ENCODE measurements around the gene MS4A15.
"Not testable (repeated sequence)": the region's sequence is repeated elsewhere in the genome, so short reads cannot be mapped to it uniquely, and the experiment has no call there.

MS4A15 gene

DNA sequence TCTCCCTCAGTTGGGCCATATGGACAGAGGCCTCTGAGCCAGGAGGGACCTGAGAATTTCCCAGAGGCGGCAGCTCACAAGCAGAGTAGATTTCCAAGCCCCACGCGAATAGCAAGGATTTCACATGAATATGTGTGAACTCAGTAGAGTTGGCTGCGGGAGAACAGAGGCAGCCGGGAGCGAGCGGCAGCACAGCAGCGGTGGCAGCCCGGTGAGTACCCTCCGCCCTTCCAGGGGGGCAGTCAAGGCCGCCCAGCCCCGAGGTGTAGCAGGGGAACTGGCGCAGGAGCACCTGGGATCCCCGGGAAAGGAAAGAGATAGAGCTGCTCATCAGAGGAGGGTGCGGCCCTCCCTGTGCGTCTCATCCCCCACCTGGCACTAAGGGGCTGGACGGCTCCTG, 8.4 kb upstream of the MS4A15 start:
- TF ChIP-seq, protein P1, sequence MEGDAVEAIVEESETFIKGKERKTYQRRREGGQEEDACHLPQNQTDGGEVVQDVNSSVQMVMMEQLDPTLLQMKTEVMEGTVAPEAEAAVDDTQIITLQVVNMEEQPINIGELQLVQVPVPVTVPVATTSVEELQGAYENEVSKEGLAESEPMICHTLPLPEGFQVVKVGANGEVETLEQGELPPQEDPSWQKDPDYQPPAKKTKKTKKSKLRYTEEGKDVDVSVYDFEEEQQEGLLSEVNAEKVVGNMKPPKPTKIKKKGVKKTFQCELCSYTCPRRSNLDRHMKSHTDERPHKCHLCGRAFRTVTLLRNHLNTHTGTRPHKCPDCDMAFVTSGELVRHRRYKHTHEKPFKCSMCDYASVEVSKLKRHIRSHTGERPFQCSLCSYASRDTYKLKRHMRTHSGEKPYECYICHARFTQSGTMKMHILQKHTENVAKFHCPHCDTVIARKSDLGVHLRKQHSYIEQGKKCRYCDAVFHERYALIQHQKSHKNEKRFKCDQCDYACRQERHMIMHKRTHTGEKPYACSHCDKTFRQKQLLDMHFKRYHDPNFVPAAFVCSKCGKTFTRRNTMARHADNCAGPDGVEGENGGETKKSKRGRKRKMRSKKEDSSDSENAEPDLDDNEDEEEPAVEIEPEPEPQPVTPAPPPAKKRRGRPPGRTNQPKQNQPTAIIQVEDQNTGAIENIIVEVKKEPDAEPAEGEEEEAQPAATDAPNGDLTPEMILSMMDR (IDR thresholded peaks at IDR 0.05; ENCODE audit: borderline replicate concordance, control extremely low read depth, extremely low read depth, insufficient read depth, missing control alignments): no peak
- in situ Hi-C loops (cut with MboI; ENCODE audit: low sequenced_read_pairs, unreplicated experiment): no loop called here

DNA sequence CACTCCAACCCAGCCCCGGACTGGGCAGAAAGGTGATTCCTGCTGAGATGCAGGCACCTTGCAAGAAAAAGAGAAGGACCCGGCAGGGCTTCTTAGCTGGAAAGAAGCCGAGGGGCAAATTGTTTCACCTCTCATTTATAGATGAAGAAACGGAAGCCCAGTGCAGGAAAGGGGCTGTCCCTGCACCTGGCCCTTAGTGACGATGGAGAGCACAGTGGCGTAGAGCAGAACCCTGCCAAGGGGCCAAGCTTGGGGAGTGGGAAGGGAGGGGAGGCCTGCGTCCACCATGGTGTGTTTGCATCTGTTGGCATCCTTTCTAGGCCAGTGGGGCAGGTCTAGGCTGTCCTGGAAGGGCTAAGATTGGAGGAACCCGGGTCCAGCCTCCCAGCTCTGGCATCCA, 7.8 kb upstream of the MS4A15 start:
- TF ChIP-seq, protein P1 (IDR thresholded peaks at IDR 0.05; ENCODE audit: borderline replicate concordance, control extremely low read depth, extremely low read depth, insufficient read depth, missing control alignments): no peak
- in situ Hi-C loops (cut with MboI; ENCODE audit: low sequenced_read_pairs, unreplicated experiment): no loop called here
- DNase-seq (ENCODE audit: low spot score): no peak

More for the DNA sequence above, 8.4 kb upstream of the MS4A15 start:
- DNase-seq (ENCODE audit: low spot score): no peak

DNA sequence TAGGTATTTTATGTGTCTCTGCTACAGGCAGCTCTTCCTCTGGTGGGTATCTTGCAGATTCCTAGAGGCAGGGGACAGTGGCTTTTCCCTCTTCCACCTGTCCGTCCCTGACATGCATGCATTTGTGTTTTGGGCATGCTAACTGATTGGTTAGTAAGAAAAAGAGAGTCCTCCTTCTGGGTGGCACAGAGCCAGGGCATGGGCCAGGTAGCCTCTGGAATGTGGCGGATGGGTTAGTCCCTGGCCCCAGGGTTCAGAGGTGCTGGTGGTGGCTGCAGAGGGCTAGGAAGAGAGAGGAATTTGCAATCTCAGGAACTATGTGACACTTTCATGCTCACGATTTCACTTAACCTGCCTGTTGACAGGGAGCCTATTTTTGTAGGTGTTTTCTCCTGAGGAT, 5.8 kb upstream of the MS4A15 start:
- in situ Hi-C loops (cut with MboI; ENCODE audit: low sequenced_read_pairs, unreplicated experiment): no loop called here
- TF ChIP-seq, protein P1 (IDR thresholded peaks at IDR 0.05; ENCODE audit: borderline replicate concordance, control extremely low read depth, extremely low read depth, insufficient read depth, missing control alignments): no peak

DNA sequence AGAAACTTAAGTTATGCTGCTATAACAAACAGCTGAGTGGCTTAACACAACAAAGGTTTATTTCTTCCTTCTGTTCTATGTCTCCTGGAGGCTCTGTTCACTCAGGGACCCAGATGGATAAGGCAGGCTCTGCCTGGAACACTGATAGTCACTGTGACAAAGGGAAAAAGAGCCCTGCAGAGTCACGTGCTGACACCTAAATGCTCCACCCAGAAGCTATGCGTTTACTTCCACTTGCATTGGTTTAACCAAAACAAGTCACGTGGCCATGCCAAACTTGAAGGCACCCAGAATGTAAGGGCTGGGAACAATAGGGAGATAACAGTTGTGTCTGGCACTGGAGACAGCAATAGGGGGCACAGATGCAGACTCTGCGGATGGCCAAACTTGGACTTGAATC, 3.4 kb upstream of the MS4A15 start:
- no peak for DNase-seq (ENCODE audit: low spot score)
- in situ Hi-C loops (cut with MboI; ENCODE audit: low sequenced_read_pairs, unreplicated experiment): no loop called here
- TF ChIP-seq, protein P1 (IDR thresholded peaks at IDR 0.05; ENCODE audit: borderline replicate concordance, control extremely low read depth, extremely low read depth, insufficient read depth, missing control alignments): no peak

More for the DNA sequence above, 5.8 kb upstream of the MS4A15 start:
- no peak for DNase-seq (ENCODE audit: low spot score)

DNA sequence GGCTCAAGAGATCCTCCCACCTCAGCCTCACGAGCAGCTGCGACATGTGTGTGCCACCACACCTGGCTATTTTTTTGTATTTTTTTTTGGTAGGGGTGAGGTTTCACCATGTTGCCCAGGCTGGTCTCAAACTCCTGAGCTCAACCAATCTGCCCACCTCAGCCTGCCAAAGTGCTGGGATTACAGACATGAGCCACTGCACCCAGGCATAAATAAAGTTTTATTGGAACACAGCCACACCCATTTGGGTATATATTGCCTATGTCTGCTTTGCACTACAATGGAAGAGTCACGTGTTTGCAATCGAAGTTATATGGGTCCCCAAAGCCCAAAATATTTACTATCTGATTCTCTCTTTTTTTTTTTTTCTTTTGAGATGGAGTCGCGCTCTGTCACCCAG, 1.8 kb upstream of the MS4A15 start:
- DNase-seq (ENCODE audit: low spot score): no peak
- TF ChIP-seq, protein P1 (IDR thresholded peaks at IDR 0.05; ENCODE audit: borderline replicate concordance, control extremely low read depth, extremely low read depth, insufficient read depth, missing control alignments): no peak
- in situ Hi-C loops (cut with MboI; ENCODE audit: low sequenced_read_pairs, unreplicated experiment): no loop called here

DNA sequence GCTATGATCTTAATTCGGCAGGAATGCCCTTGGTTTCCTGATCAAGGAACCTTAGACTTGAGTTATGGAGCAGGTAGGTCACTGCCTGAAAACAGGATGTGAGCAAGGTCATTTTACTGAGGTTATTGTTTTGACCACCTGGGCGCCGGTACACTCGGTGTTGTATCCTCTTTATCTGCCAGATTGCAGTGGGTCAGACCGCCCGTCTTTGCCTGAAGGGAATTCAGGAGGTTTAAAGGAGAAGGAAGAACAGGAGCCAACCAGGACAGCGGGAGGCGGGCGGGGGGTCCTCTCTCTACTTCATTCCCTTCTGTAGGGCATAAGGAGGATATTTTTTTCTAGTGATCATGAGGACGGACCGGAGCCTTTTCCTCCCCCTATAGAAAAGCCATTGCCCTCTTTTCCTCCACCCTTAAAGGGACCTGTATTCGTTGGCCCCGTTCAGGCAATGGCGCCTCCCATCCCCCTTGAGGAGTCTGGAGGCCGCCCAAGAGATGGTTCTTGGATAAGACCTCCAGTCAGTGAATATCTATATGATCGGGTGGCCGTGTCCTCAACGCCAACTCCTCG, 649 bp downstream of the MS4A15 start:
- TF ChIP-seq, protein P1 (IDR thresholded peaks at IDR 0.05; ENCODE audit: borderline replicate concordance, control extremely low read depth, extremely low read depth, insufficient read depth, missing control alignments): no peak
- no peak for DNase-seq (ENCODE audit: low spot score)
- in situ Hi-C loops (cut with MboI; ENCODE audit: low sequenced_read_pairs, unreplicated experiment): no loop called here

DNA sequence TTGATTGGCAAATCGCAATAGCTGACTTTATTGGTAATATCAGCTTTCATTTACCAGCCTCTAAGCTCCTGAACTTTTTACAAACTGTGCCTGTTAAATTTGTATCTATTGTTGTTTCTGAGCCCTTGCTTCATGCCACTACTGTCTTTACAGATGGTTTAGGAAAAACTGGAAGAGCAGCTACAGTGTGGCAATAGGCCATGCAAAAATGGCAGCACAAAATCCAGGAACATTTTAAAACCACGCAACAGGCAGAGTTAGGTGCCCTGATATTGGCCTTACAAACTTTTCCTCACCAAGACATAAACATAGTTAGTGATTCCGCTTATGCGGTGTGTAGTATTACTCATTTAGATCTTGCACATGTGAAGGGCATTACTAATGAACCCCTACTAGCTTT, 2.0 kb downstream of the MS4A15 start:
- in situ Hi-C loops (cut with MboI; ENCODE audit: low sequenced_read_pairs, unreplicated experiment); DNase-seq (ENCODE audit: low spot score): not testable (repeated sequence)

DNA sequence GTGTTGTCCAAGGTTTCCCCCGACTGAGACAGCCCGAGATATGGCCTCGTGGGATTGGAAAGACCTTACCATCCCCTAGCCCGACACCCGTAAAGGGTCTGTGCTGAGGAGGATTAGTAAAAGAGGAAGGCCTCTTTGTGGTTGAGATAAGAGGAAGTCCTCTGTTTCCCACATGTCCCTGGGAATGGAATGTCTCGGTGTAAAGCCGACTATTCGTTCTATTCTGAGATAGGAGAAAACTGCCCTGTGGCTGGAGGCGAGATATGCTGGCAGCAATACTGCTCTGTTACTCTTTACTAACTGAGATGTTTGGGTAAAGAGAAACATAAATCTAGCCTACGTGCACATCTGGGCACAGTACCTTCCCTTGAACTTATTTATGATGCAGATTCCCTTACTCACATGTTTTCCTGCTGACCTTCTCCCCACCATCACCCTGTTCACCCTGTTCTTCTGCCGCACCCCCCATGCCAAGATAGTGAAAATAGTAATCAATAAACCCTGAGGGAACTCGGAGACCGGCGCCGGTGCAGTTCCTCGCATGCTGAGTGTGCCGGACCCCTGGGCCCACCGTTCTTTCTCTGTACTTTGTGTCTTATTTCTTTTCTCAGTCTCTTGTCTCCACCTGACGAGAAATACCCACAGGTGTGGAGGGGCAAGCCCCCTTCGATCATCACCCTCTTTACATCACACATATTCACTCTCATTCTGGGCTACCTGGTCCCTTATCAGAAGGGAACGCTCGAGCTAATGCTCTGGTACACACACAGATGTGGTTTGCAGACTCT, 3.0 kb downstream of the MS4A15 start:
- DNase-seq (ENCODE audit: low spot score); in situ Hi-C loops (cut with MboI; ENCODE audit: low sequenced_read_pairs, unreplicated experiment): not testable (repeated sequence)
